ENCODE results near the gene AGBL5.

AGBL5 gene

GRCh38 chr2:27050996-27051901 lies at the start of gene AGBL5:
Gene AGBL5, plus strand, starts transcription at chr2:27051668. Its CDS starts 1,291 bp downstream, at chr2:27052959.
- DNase-seq = peak; percentile 98

GRCh38 chr2:27001950-27002349 lies 49.5 kb upstream of the AGBL5 start:
- DNase-seq = no peak

- DNase-seq = no peak
Observed at GRCh38 chr2:27003007-27003406, 48.5 kb upstream of the AGBL5 start.

GRCh38 chr2:27003857-27004256 lies 47.6 kb upstream of the AGBL5 start:
- no peak for DNase-seq

- no peak for DNase-seq
Observed at GRCh38 chr2:27006602-27007415, 44.7 kb upstream of the AGBL5 start.

- no peak for DNase-seq
Observed at GRCh38 chr2:27007416-27008374, 43.8 kb upstream of the AGBL5 start.

GRCh38 chr2:27008678-27009077 lies 42.8 kb upstream of the AGBL5 start:
- DNase-seq = no peak

GRCh38 chr2:27009083-27009482 lies 42.4 kb upstream of the AGBL5 start:
- no peak for DNase-seq

- DNase-seq = no peak
Observed at GRCh38 chr2:27009716-27010115, 41.8 kb upstream of the AGBL5 start.

- DNase-seq = no peak
Observed at GRCh38 chr2:27010139-27010538, 41.3 kb upstream of the AGBL5 start.

- DNase-seq = no peak
Observed at GRCh38 chr2:27013738-27014137, 37.7 kb upstream of the AGBL5 start.

- DNase-seq = no peak
Observed at GRCh38 chr2:27014771-27015433, 36.6 kb upstream of the AGBL5 start.

- peak; percentile 82 for DNase-seq
Observed at GRCh38 chr2:27016801-27017325, 34.6 kb upstream of the AGBL5 start.

GRCh38 chr2:27018142-27018541 lies 33.3 kb upstream of the AGBL5 start:
- DNase-seq = no peak

GRCh38 chr2:27019459-27019858 lies 32.0 kb upstream of the AGBL5 start:
- DNase-seq = no peak

- no peak for DNase-seq
Observed at GRCh38 chr2:27019931-27020855, 31.3 kb upstream of the AGBL5 start.

- DNase-seq = no peak
Observed at GRCh38 chr2:27021253-27022049, 30.0 kb upstream of the AGBL5 start.

GRCh38 chr2:27023740-27024139 lies 27.7 kb upstream of the AGBL5 start:
- no peak for DNase-seq

- no peak for DNase-seq
Observed at GRCh38 chr2:27024188-27024587, 27.3 kb upstream of the AGBL5 start.

GRCh38 chr2:27024812-27025211 lies 26.7 kb upstream of the AGBL5 start:
- DNase-seq = no peak

All from eye (tissue), 1 donor.